Measurements from ENCODE around the gene FBN1. TPM values are rescaled to one million over a fixed set of nuclear protein-coding genes. Genes with fewer than 3 reads are reported as not detected.

FBN1 gene
- total RNA-seq, 1 experiment from 2014 or later, result 5.5 TPM

GRCh38 chr15:48416301-48416700 lies 229.2 kb downstream of the FBN1 start:
- H3K27me3 ChIP-seq (ENCODE audit: control insufficient read depth, insufficient read depth, low read length), result no peaks in the 10 kb centered on the region
- no peak for DNase-seq
- no peaks in the 10 kb centered on the region for H3K36me3 ChIP-seq (replicated peaks; ENCODE audit: control insufficient read depth, insufficient read depth, low read length)

GRCh38 chr15:48415036-48415886 lies 230.2 kb downstream of the FBN1 start:
- Histone ChIP-seq H3K4me3 (ENCODE audit: insufficient read depth, low read depth, low read length) (no peak overlapping the region), H3K36me3 (replicated peaks; ENCODE audit: control insufficient read depth, insufficient read depth, low read length) (no peaks in the 10 kb centered on the region), H3K27me3 (ENCODE audit: control insufficient read depth, insufficient read depth, low read length) (no peaks in the 10 kb centered on the region)
- no peak for DNase-seq

More at GRCh38 chr15:48416301-48416700, 229.2 kb downstream of the FBN1 start:
- no peak overlapping the region for H3K4me3 ChIP-seq (ENCODE audit: insufficient read depth, low read depth, low read length)

GRCh38 chr15:48414015-48414414 lies 231.5 kb downstream of the FBN1 start:
- H3K27me3 ChIP-seq (ENCODE audit: control insufficient read depth, insufficient read depth, low read length), result no peaks in the 10 kb centered on the region
- no peak for DNase-seq
- no peak overlapping the region for H3K4me3 ChIP-seq (ENCODE audit: insufficient read depth, low read depth, low read length)
- H3K36me3 ChIP-seq (replicated peaks; ENCODE audit: control insufficient read depth, insufficient read depth, low read length), result no peaks in the 10 kb centered on the region

- H3K4me3 ChIP-seq (ENCODE audit: insufficient read depth, low read depth, low read length), result no peak overlapping the region
- no peaks in the 10 kb centered on the region for H3K27me3 ChIP-seq (ENCODE audit: control insufficient read depth, insufficient read depth, low read length)
- H3K36me3 ChIP-seq (replicated peaks; ENCODE audit: control insufficient read depth, insufficient read depth, low read length), result no peaks in the 10 kb centered on the region
- DNase-seq, result no peak
Measured at GRCh38 chr15:48413304-48413703, 232.2 kb downstream of the FBN1 start.

- no peak for DNase-seq
- H3K4me3 ChIP-seq (ENCODE audit: insufficient read depth, low read depth, low read length), result no peak overlapping the region
- no peaks in the 10 kb centered on the region for H3K27me3 ChIP-seq (ENCODE audit: control insufficient read depth, insufficient read depth, low read length)
- no peaks in the 10 kb centered on the region for H3K36me3 ChIP-seq (replicated peaks; ENCODE audit: control insufficient read depth, insufficient read depth, low read length)
Measured at GRCh38 chr15:48411971-48412591, 233.4 kb downstream of the FBN1 start.

GRCh38 chr15:48409623-48410022 lies 235.9 kb downstream of the FBN1 start:
- H3K4me3 ChIP-seq (ENCODE audit: insufficient read depth, low read depth, low read length), result no peak overlapping the region
- H3K36me3 ChIP-seq (replicated peaks; ENCODE audit: control insufficient read depth, insufficient read depth, low read length), result no peaks in the 10 kb centered on the region
- H3K27me3 ChIP-seq (ENCODE audit: control insufficient read depth, insufficient read depth, low read length), result no peaks in the 10 kb centered on the region

GRCh38 chr15:48408327-48408726 lies 237.2 kb downstream of the FBN1 start:
- Histone ChIP-seq H3K36me3 (replicated peaks; ENCODE audit: control insufficient read depth, insufficient read depth, low read length) (no peaks in the 10 kb centered on the region), H3K4me3 (ENCODE audit: insufficient read depth, low read depth, low read length) (no peak overlapping the region), H3K27me3 (ENCODE audit: control insufficient read depth, insufficient read depth, low read length) (no peaks in the 10 kb centered on the region)
- no peak for DNase-seq

More at GRCh38 chr15:48409623-48410022, 235.9 kb downstream of the FBN1 start:
- DNase-seq, result no peak

- Histone ChIP-seq H3K4me3 (ENCODE audit: insufficient read depth, low read depth, low read length) (no peak overlapping the region), H3K36me3 (replicated peaks; ENCODE audit: control insufficient read depth, insufficient read depth, low read length) (no peaks in the 10 kb centered on the region), H3K27me3 (ENCODE audit: control insufficient read depth, insufficient read depth, low read length) (no peaks in the 10 kb centered on the region)
- DNase-seq, result no peak
Measured at GRCh38 chr15:48407646-48408045, 237.9 kb downstream of the FBN1 start.

- H3K4me3 ChIP-seq (ENCODE audit: insufficient read depth, low read depth, low read length), result no peak overlapping the region
- no peaks in the 10 kb centered on the region for H3K36me3 ChIP-seq (replicated peaks; ENCODE audit: control insufficient read depth, insufficient read depth, low read length)
- DNase-seq, result peak; percentile 31
- H3K27me3 ChIP-seq (ENCODE audit: control insufficient read depth, insufficient read depth, low read length), result no peaks in the 10 kb centered on the region
Measured at GRCh38 chr15:48406911-48407310, 238.6 kb downstream of the FBN1 start.

- Histone ChIP-seq H3K36me3 (replicated peaks; ENCODE audit: control insufficient read depth, insufficient read depth, low read length) (no peaks in the 10 kb centered on the region), H3K27me3 (ENCODE audit: control insufficient read depth, insufficient read depth, low read length) (no peaks in the 10 kb centered on the region)
Measured at GRCh38 chr15:48406266-48406891, 239.1 kb downstream of the FBN1 start.

GRCh38 chr15:48402427-48403177 lies 242.9 kb downstream of the FBN1 start:
- Histone ChIP-seq H3K36me3 (replicated peaks; ENCODE audit: control insufficient read depth, insufficient read depth, low read length) (no peaks in the 10 kb centered on the region), H3K4me3 (ENCODE audit: insufficient read depth, low read depth, low read length) (no peak overlapping the region), H3K27me3 (ENCODE audit: control insufficient read depth, insufficient read depth, low read length) (no peaks in the 10 kb centered on the region)
- no peak for DNase-seq

More at GRCh38 chr15:48406266-48406891, 239.1 kb downstream of the FBN1 start:
- H3K4me3 ChIP-seq (ENCODE audit: insufficient read depth, low read depth, low read length), result no peak overlapping the region
- DNase-seq, result no peak

GRCh38 chr15:48400086-48400485 lies 245.4 kb downstream of the FBN1 start:
- Histone ChIP-seq H3K27me3 (ENCODE audit: control insufficient read depth, insufficient read depth, low read length) (no peaks in the 10 kb centered on the region), H3K36me3 (replicated peaks; ENCODE audit: control insufficient read depth, insufficient read depth, low read length) (no peaks in the 10 kb centered on the region), H3K4me3 (ENCODE audit: insufficient read depth, low read depth, low read length) (no peak overlapping the region)
- DNase-seq, result no peak

GRCh38 chr15:48397841-48398240 lies 247.7 kb downstream of the FBN1 start:
- no peak for DNase-seq
- Histone ChIP-seq H3K27me3 (ENCODE audit: control insufficient read depth, insufficient read depth, low read length) (no peaks in the 10 kb centered on the region), H3K4me3 (ENCODE audit: insufficient read depth, low read depth, low read length) (no peak overlapping the region), H3K36me3 (replicated peaks; ENCODE audit: control insufficient read depth, insufficient read depth, low read length) (no peaks in the 10 kb centered on the region)

- Histone ChIP-seq H3K27me3 (ENCODE audit: control insufficient read depth, insufficient read depth, low read length) (no peaks in the 10 kb centered on the region), H3K36me3 (replicated peaks; ENCODE audit: control insufficient read depth, insufficient read depth, low read length) (no peaks in the 10 kb centered on the region), H3K4me3 (ENCODE audit: insufficient read depth, low read depth, low read length) (no peak overlapping the region)
- DNase-seq, result no peak
Measured at GRCh38 chr15:48396020-48396419, 249.5 kb downstream of the FBN1 start.
